ENCODE results near the gene ARHGAP26. TPM values are rescaled to one million over a fixed set of nuclear protein-coding genes. Genes with fewer than 3 reads are reported as not detected.
"Not testable (repeated sequence)": the region's sequence is repeated elsewhere in the genome, so short reads cannot be mapped to it uniquely, and the experiment has no call there.

The ARHGAP26 gene
- total RNA-seq, 2 donors from 2014 or later: 24.0 to 24.3 TPM

DNA sequence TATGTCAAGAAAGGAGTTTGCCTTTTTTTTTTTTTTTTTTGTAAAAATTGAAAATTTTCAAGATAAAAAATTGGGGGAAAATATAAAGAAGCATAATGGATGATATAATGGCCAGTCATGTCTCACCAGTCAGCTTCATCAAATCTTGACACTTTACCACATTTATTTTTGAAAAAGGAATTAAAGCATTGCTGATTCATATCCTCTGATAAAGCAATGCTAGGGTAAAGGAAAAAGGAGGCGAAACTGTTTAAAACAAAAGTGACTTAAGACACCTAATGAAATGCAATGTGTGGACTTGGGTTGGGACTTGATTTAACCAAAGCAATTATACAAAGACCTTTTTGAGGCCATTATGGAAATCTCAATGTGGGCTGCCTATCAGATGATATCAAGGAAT, 208.5 kb downstream of the ARHGAP26 start:
- ATAC-seq (replicated peaks in 1 of 2) (no peak), DNase-seq (no peak)
- Mint-ChIP-seq H3K36me3 (ENCODE audit: insufficient read depth in 2 of 2) (no peaks in the 10 kb centered on the region), H3K9me3 (no peaks in the 10 kb centered on the region), H3K27me3 (ENCODE audit: low read depth) (no peaks in the 10 kb centered on the region), H3K4me3 (no peak overlapping the region), H3K27ac (peak overlapping the region; percentile 92), H3K4me1 (ENCODE audit: low read depth) (peaks cover 38% of the 10 kb centered on the region)

GRCh38 chr5:142979636-142980035, 209.5 kb downstream of the ARHGAP26 start:
- Mint-ChIP-seq H3K9me3 (no peaks in the 10 kb centered on the region), H3K27ac (no peak overlapping the region), H3K27me3 (ENCODE audit: low read depth) (no peaks in the 10 kb centered on the region), H3K4me3 (no peak overlapping the region), H3K36me3 (ENCODE audit: insufficient read depth in 2 of 2) (no peaks in the 10 kb centered on the region), H3K4me1 (ENCODE audit: low read depth) (peaks cover 40% of the 10 kb centered on the region)
- no peak for DNase-seq
- no peak for ATAC-seq (replicated peaks in 1 of 2)

DNA sequence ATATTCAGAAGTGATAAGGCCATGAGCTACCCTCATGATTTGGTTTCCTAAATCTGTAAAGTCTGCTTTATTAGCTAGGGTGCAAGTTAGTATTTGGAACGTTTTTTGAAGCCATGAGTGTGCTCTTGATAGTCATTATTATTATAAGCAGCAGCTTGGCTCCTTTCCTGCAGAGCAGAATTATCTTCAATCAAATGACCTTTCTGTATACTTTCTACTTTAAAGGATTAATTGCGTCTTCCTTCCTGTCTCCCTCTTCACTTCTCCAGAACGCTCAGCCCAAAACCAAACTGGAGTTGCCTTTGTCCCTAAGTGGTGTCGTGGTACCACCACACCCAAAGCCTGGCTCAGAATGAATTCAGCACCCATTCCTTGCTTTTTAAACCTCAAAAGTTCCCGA, 211.3 kb downstream of the ARHGAP26 start:
- DNase-seq (no peak), ATAC-seq (replicated peaks in 1 of 2) (no peak)
- H3K4me1 Mint-ChIP-seq (ENCODE audit: low read depth): peaks cover 35% of the 10 kb centered on the region
- no peaks in the 10 kb centered on the region for H3K27me3 Mint-ChIP-seq (ENCODE audit: low read depth)
- peaks cover 0 to 2% of the 10 kb centered on the region in 2 donors for H3K9me3 Mint-ChIP-seq
- H3K4me3 Mint-ChIP-seq: peak overlapping the region in 1 of 2 donors; percentile 35
- H3K27ac Mint-ChIP-seq: no peak overlapping the region
- peaks cover 4% of the 10 kb centered on the region in 2 donors for H3K36me3 Mint-ChIP-seq (ENCODE audit: insufficient read depth in 2 of 2)

DNA sequence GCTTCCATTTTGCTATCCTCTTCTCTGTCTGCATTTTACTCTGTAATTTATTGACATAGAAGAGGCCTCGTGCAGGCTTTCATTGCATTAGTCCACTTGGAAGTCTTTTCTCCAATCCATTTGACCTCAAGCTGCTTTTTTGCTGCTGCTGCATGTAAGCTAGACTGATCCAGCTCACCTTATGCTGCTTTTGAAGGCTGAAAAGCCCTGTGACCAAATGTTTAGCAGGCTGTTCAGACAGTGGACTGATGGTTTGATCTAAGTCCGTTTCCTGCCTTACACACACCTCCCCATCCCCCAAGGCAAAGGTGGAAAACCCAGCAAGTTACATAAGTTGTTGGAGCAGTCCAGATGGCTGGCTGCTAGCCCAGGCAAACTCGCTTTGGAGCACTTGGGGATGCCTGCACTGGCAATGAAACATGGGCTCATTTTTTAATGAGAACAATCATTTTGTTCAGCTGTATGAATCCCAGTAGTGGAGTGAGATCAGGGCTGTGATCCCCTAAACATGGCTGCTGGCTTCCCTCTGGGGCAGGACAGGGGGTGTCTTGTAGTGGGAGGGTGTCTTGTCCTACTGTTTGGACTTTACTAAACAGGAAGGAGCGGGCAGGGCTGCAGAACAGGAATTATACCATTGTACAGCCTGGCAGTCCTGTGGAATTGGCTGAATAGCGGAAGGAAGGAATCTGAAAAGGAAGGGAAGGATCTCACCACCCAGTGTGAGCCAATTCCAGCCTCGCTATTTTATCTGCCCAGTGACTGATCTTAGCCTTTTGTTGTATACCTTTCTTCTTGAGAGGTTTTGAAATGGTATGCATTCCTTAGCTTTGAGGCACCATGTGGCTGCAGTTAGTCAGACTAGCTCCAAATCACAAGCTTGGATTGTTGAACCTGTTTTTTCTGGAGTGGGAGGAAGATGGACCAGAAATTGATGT, 212.0 kb downstream of the ARHGAP26 start:
- no peaks in the 10 kb centered on the region for H3K27me3 Mint-ChIP-seq (ENCODE audit: low read depth)

GRCh38 chr5:142982821-142983200, 212.6 kb downstream of the ARHGAP26 start:
- no peak overlapping the region for H3K27ac Mint-ChIP-seq
- H3K4me1 Mint-ChIP-seq (ENCODE audit: low read depth): peaks cover 22% of the 10 kb centered on the region
- no peak overlapping the region for H3K4me3 Mint-ChIP-seq
- peaks cover 8 to 11% of the 10 kb centered on the region in 2 donors for H3K36me3 Mint-ChIP-seq (ENCODE audit: insufficient read depth in 2 of 2)
- H3K27me3 Mint-ChIP-seq (ENCODE audit: low read depth): no peaks in the 10 kb centered on the region
- H3K9me3 Mint-ChIP-seq: peaks cover 3 to 6% of the 10 kb centered on the region in 2 donors
- no peak for ATAC-seq (replicated peaks in 1 of 2)
- DNase-seq: no peak

More for the DNA sequence above, 212.0 kb downstream of the ARHGAP26 start:
- H3K36me3 Mint-ChIP-seq (ENCODE audit: insufficient read depth in 2 of 2): peaks cover 8% of the 10 kb centered on the region in 2 donors
- no peak for DNase-seq
- H3K9me3 Mint-ChIP-seq: peaks cover 3 to 6% of the 10 kb centered on the region in 2 donors
- H3K27ac Mint-ChIP-seq: no peak overlapping the region
- peak overlapping the region in 1 of 2 donors; percentile 35 for H3K4me3 Mint-ChIP-seq
- peaks cover 29% of the 10 kb centered on the region for H3K4me1 Mint-ChIP-seq (ENCODE audit: low read depth)
- no peak for ATAC-seq (replicated peaks in 1 of 2)

- no peak overlapping the region for H3K27ac Mint-ChIP-seq
Measured at GRCh38 chr5:142984011-142984410, 213.8 kb downstream of the ARHGAP26 start.

DNA sequence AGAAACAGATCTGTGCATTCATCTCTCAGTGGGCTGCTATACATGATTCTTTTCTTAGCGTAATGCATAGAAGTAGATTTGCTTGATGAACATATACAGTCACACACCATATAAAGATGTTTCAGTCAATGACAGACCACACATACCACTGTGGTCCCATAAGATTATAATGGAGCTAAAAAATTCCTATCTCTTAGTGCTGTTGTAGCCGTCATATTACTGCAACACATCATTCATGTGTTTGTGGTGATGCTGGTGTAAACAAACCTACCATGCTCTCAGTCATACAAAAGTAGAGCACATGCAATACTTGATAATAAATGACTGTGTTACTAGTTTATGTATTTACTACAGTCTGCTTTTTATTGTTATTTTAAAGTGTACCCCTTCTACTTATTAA, 214.3 kb downstream of the ARHGAP26 start:
- Mint-ChIP-seq H3K27me3 (ENCODE audit: low read depth) (no peaks in the 10 kb centered on the region), H3K4me3 (no peak overlapping the region), H3K36me3 (ENCODE audit: insufficient read depth in 2 of 2) (peaks cover 19 to 21% of the 10 kb centered on the region in 2 donors), H3K4me1 (ENCODE audit: low read depth) (peaks cover 22% of the 10 kb centered on the region), H3K27ac (peak overlapping the region; percentile 27), H3K9me3 (peaks cover 8 to 15% of the 10 kb centered on the region in 2 donors)
- peak in 1 of 2 donors; percentile 19 for ATAC-seq (replicated peaks in 1 of 2)
- no peak for DNase-seq

More at GRCh38 chr5:142984011-142984410, 213.8 kb downstream of the ARHGAP26 start:
- DNase-seq (no peak), ATAC-seq (replicated peaks in 1 of 2) (peak in 1 of 2 donors; percentile 21)
- peaks cover 8 to 11% of the 10 kb centered on the region in 2 donors for H3K9me3 Mint-ChIP-seq
- no peaks in the 10 kb centered on the region for H3K27me3 Mint-ChIP-seq (ENCODE audit: low read depth)
- H3K36me3 Mint-ChIP-seq (ENCODE audit: insufficient read depth in 2 of 2): peaks cover 16 to 18% of the 10 kb centered on the region in 2 donors
- H3K4me1 Mint-ChIP-seq (ENCODE audit: low read depth): peaks cover 22% of the 10 kb centered on the region
- H3K4me3 Mint-ChIP-seq: no peak overlapping the region

GRCh38 chr5:142989270-142989669, 219.1 kb downstream of the ARHGAP26 start:
- H3K27ac Mint-ChIP-seq; DNase-seq; H3K27me3 Mint-ChIP-seq (ENCODE audit: low read depth); H3K4me1 Mint-ChIP-seq (ENCODE audit: low read depth); ATAC-seq (replicated peaks in 1 of 2); H3K4me3 Mint-ChIP-seq: not testable (repeated sequence)
- peaks cover 13 to 18% of the 10 kb centered on the region in 2 donors for H3K9me3 Mint-ChIP-seq
- H3K36me3 Mint-ChIP-seq (ENCODE audit: insufficient read depth in 2 of 2): peaks cover 31 to 38% of the 10 kb centered on the region in 2 donors

DNA sequence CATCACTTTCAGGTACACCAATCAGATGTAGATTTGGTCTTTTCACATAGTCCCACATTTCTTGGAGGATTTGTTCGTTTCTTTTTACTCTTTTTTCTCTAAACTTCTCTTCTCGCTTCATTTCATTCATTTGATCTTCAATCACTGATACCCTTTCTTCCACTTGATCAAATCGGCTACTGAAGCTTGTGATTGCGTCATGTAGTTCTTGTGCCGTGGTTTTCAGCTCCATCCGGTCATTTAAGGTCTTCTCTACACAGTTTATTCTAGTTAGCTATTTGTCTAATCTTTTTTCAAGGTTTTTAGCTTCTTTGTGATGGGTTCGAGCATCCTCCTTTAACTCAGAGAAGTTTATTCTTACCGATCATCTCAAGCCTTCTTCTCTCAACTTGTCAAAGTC, 219.9 kb downstream of the ARHGAP26 start:
- not testable (repeated sequence) for DNase-seq; H3K4me3 Mint-ChIP-seq; H3K4me1 Mint-ChIP-seq (ENCODE audit: low read depth); H3K27ac Mint-ChIP-seq; H3K27me3 Mint-ChIP-seq (ENCODE audit: low read depth); ATAC-seq (replicated peaks in 1 of 2)
- Mint-ChIP-seq H3K36me3 (ENCODE audit: insufficient read depth in 2 of 2) (peaks cover 30 to 41% of the 10 kb centered on the region in 2 donors), H3K9me3 (peaks cover 13 to 18% of the 10 kb centered on the region in 2 donors)

DNA sequence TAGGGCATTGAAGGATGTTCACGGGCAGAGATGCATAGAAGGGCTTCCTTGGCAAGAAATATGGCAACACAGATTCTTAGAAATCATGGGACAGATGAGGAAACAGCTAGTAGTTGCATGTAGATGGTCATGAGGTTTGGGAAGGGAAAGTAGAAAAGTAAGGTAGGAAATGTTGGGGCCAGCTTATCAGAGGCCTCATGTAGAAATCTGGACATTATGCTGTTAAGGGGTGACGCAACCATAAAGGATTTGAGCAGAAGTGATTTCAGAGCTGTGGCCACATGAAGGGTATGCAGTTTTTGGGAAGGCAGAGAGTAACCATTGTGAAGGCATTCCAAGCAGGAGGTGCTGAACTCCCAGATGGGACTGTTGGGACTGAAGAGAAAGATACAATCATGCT, 224.0 kb downstream of the ARHGAP26 start:
- Mint-ChIP-seq H3K27ac (no peak overlapping the region), H3K36me3 (ENCODE audit: insufficient read depth in 2 of 2) (peaks cover 15 to 29% of the 10 kb centered on the region in 2 donors), H3K9me3 (peaks cover 5% of the 10 kb centered on the region in 2 donors), H3K4me1 (ENCODE audit: low read depth) (peaks cover 28% of the 10 kb centered on the region), H3K4me3 (no peak overlapping the region), H3K27me3 (ENCODE audit: low read depth) (no peaks in the 10 kb centered on the region)
- DNase-seq: no peak
- no peak for ATAC-seq (replicated peaks in 1 of 2)

DNA sequence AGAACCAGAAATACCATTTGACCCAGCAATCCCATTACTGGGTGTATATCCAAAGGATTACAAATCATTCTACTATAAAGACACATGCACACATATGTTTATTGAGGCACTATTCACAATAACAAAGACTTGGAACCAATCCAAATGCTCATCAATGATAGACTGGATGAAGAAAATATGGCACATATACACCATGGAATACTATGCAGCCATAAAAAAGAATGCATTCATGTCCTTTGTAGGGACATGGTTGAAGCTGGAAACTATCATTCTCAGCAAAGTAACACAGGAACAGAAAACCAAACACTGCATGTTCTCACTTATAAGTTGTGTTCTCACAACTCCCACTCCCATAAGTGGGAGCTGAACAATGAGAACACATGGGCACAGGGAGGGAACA, 225.4 kb downstream of the ARHGAP26 start:
- peaks cover 38% of the 10 kb centered on the region for H3K4me1 Mint-ChIP-seq (ENCODE audit: low read depth)
- H3K27ac Mint-ChIP-seq: not testable (repeated sequence)

GRCh38 chr5:142997591-142997990, 227.4 kb downstream of the ARHGAP26 start:
- Mint-ChIP-seq H3K27ac (no peak overlapping the region), H3K9me3 (peaks cover 2 to 3% of the 10 kb centered on the region in 2 donors), H3K4me3 (no peak overlapping the region), H3K27me3 (ENCODE audit: low read depth) (no peaks in the 10 kb centered on the region), H3K4me1 (ENCODE audit: low read depth) (peaks cover 58% of the 10 kb centered on the region), H3K36me3 (ENCODE audit: insufficient read depth in 2 of 2) (peaks cover 15 to 19% of the 10 kb centered on the region in 2 donors)
- ATAC-seq (replicated peaks in 1 of 2): no peak
- DNase-seq: no peak

More for the DNA sequence above, 225.4 kb downstream of the ARHGAP26 start:
- H3K9me3 Mint-ChIP-seq; H3K27me3 Mint-ChIP-seq (ENCODE audit: low read depth); DNase-seq; H3K4me3 Mint-ChIP-seq; ATAC-seq (replicated peaks in 1 of 2): not testable (repeated sequence)
- peaks cover 11 to 24% of the 10 kb centered on the region in 2 donors for H3K36me3 Mint-ChIP-seq (ENCODE audit: insufficient read depth in 2 of 2)

DNA sequence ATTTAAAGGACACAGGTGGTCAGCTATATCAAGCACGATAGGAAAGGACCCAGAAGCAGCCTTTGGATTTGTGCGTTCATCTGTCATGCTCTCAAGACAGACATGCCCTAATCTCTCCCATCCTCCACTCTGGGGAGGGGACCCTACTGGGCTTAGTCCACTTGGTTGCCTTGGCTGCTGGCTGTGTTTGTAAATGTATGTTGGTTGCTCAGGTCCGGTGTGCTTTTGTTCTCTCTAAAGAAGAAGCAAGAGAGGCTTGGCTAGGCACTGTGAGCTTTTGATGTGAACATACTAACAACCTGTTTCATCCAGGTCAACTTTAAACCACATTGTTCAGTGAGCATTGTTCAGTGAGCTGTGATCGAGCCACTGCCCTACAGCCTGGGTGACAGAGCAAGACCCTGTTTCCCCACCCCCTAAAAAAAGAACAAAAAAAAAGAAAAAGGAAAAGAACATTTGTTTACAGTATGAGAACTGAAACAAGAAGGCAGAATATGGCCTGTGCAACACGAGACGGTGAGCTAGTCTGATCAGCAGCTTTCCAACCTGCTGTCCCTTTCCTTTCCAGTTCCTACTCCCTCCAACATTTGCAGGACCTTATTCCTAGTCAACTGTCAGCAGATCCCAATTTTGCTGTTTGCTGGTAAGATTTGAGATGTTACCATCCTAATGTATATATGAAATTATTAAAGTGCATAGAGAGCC, 228.3 kb downstream of the ARHGAP26 start:
- peaks cover 67% of the 10 kb centered on the region for H3K4me1 Mint-ChIP-seq (ENCODE audit: low read depth)
- no peaks in the 10 kb centered on the region for H3K27me3 Mint-ChIP-seq (ENCODE audit: low read depth)
- peak overlapping the region; percentile 91 for H3K27ac Mint-ChIP-seq
- no peak overlapping the region for H3K4me3 Mint-ChIP-seq
- no peak for DNase-seq
- peaks cover 15 to 19% of the 10 kb centered on the region in 2 donors for H3K36me3 Mint-ChIP-seq (ENCODE audit: insufficient read depth in 2 of 2)
- H3K9me3 Mint-ChIP-seq: peaks cover 2 to 3% of the 10 kb centered on the region in 2 donors
- ATAC-seq (replicated peaks in 1 of 2): no peak

Measured in activated T-cell treated with anti-CD3 and anti-CD28 coated beads, Interleukin-2, amount 50 U/mL, for 72 hours (primary cell).